BE2C (cell line): ENCODE data around the gene ATF4.

Experiments used
- DNase-seq: peaks from one replicate; pipeline ENCODE4 v3.0.0-alpha.2; 2020
- H3K27me3 ChIP-seq: fragments of 250-450 bp; sonication (Bioruptor Pico); 2 replicates; pipeline ENCODE4 v1.5.1; 2020; ENCODE audit warnings: mild to moderate bottlenecking
- H3K36me3 ChIP-seq: fragments of 250-450 bp; sonication (Bioruptor Pico); 2 replicates; pipeline ENCODE4 v1.5.1; 2020; ENCODE audit warnings: mild to moderate bottlenecking
- H3K4me1 ChIP-seq: fragments of 250-450 bp; sonication (Bioruptor Pico); 2 replicates; pipeline ENCODE4 v1.5.1; 2020
- H3K4me3 ChIP-seq: 2 replicates; pipeline ENCODE4 v1.5.1; 2011; ENCODE audit warnings: low read depth, low read length
- H3K9me3 ChIP-seq: fragments of 250-450 bp; sonication (Bioruptor Pico); 2 replicates; pipeline ENCODE4 v1.5.1; 2020
- TF ChIP-seq, protein P1 (sequence below): IDR thresholded peaks from 2 replicates; pipeline ENCODE4 v1.5.1; 2012; ENCODE audit warnings: mild to moderate bottlenecking, low read depth, low read length

The ATF4 gene

DNA sequence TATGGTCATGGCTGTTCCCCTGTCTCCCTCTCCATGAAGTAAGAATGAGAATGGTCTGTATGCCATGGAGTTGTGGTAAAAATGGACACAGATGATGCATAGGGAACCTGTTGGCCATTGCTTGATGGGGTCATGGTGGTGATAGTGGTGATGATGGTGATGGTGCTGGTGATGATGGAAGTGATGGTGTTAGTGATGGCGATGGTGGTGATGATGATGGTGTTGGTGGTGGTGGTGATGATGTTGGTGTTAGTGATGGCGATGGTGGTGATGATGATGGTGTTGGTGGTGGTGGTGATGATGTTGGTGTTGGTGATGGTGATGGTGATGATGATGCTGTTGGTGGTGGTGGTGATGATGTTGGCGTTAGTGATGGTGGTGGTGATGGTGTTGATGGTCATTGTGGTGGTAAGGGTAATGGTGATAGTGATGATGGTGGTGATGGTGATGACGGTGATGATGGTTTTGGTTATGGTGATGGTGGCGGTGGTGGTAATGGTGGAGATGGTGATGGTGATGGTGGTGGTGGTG lies 45.1 kb downstream of the ATF4 start:
- TF ChIP-seq, protein P1, sequence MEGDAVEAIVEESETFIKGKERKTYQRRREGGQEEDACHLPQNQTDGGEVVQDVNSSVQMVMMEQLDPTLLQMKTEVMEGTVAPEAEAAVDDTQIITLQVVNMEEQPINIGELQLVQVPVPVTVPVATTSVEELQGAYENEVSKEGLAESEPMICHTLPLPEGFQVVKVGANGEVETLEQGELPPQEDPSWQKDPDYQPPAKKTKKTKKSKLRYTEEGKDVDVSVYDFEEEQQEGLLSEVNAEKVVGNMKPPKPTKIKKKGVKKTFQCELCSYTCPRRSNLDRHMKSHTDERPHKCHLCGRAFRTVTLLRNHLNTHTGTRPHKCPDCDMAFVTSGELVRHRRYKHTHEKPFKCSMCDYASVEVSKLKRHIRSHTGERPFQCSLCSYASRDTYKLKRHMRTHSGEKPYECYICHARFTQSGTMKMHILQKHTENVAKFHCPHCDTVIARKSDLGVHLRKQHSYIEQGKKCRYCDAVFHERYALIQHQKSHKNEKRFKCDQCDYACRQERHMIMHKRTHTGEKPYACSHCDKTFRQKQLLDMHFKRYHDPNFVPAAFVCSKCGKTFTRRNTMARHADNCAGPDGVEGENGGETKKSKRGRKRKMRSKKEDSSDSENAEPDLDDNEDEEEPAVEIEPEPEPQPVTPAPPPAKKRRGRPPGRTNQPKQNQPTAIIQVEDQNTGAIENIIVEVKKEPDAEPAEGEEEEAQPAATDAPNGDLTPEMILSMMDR: no peak
- DNase-seq: no peak
- no peak overlapping the region for H3K4me3 ChIP-seq
- no peaks in the 10 kb centered on the region for H3K27me3 ChIP-seq
- no peaks in the 10 kb centered on the region; the same call in 1 of the 2 replicates for H3K9me3 ChIP-seq
- no peaks in the 10 kb centered on the region for H3K4me1 ChIP-seq
- no peaks in the 10 kb centered on the region for H3K36me3 ChIP-seq

DNA sequence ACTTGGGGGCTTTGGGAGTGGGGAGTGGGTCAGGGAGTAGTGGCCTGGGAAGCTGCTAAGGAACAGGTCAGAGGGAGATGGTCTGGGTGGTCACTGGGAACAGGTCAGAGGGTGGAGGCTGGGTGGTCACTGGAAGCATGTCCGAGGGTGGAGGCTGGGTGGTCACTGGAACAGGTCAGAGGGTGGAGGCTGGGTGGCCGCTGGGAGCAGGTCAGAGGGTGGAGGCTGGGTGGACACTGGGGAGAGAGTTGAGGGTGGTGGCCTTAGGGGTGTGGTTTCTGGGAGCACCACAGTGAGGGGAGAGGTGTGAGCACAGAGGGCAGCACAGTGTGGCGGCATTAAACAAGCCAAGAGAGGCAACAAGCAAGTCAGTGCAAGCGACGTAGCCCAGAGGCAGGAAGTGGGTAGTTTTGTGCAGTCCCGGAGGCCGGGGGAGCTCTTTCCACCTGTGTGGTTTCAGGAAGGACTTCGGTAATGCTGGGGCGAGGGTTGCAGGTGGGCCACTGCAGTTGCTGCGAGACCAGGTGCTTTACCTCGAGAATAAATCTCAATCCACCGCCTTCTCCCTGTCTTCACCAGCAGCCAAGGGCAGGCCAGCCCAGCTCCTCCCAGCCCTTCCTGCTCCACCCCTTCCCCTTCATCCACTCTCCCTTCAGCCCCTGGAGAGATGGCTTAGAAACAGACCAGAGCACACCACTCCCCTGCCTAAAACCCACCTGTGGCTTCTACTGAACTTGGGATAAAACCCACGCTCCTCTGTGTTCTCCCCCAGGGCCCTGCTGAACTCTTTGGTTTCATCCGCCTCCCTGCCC lies 47.0 kb downstream of the ATF4 start:
- Histone ChIP-seq H3K36me3 (no peaks in the 10 kb centered on the region), H3K4me1 (no peaks in the 10 kb centered on the region), H3K4me3 (no peak overlapping the region), H3K9me3 (no peaks in the 10 kb centered on the region; the same call in 1 of the 2 replicates), H3K27me3 (no peaks in the 10 kb centered on the region)
- TF ChIP-seq, protein P1: no peak
- DNase-seq: no peak

DNA sequence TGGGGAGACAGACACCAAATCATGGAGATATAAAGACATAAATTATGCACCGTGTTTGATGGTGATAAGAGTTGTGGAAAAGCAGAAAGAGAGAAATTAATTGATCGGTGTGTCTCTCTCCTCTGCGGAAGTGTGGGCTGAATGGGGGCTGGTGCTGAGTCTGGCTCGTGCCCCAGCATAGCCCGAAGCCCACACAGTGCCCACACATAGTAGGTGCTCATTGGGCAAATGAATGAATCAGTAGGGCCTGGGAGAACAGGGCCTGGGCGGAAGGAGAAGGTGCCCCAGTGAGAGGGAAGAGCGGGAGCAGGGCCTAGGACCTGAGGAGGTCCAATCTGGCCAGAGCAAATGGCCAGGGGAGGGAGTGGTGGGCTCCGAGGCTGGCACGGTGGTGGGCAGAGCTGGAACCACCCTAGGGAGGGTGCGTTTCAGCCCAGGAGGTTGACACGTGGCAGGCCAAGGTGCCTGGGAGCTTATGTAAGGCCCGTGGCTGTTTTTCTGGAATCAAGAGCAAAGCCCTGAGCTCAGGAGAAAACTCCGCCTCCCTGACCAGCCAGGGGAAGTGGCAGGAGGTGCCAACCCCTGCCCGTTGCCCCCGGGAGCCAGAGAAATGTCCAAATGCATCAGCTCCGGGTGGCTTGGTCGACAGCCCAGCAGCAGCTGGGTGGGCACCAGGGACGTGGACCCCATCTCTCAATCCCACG lies 48.1 kb downstream of the ATF4 start:
- TF ChIP-seq, protein P1: no peak
- no peak for DNase-seq
- Histone ChIP-seq H3K36me3 (no peaks in the 10 kb centered on the region), H3K4me1 (no peaks in the 10 kb centered on the region), H3K27me3 (no peaks in the 10 kb centered on the region), H3K4me3 (no peak overlapping the region), H3K9me3 (no peaks in the 10 kb centered on the region)

DNA sequence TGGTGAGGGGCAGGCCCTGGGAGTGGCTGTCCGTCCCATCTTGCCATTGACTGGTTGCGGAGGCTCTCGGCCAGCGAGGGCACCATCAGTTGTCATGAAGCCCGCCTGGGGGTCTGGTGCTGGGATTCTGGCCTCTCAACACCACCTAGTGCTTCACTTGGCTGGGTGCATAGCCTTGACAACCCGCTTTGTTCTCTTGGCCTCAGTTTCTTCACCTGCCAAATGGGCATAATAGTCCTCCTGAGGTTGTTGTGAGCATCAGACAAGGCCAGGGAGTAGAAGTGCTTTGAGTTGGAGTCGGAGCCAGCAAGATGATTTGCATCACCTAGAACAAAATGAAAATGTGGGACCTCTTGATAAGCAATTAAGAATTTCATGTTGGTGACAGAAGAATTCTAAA lies 48.7 kb downstream of the ATF4 start:
- H3K4me1 ChIP-seq: no peaks in the 10 kb centered on the region
- no peaks in the 10 kb centered on the region for H3K27me3 ChIP-seq
- H3K36me3 ChIP-seq: no peaks in the 10 kb centered on the region

DNA sequence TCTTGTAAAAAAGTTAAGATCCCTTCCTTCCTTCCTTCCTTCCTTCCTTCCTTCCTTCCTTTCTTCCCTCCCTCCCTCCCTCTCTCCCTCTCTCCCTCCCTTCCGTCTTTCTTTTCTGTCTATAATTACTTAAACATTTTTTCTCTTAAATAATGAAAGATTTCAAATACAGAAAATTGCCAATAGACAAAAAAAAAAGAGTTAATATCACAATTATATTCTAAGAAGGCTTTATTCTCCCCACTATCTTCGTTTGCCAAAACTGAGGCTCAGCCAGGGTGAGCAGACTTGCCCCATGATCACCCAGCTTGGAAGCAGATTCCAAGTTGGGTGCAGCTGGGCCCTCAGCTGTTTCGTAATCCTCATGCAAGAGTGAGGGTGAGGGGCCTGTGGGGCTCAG lies 49.9 kb downstream of the ATF4 start:
- DNase-seq: no peak
- Histone ChIP-seq H3K9me3 (no peaks in the 10 kb centered on the region), H3K36me3 (no peaks in the 10 kb centered on the region), H3K4me3 (no peak overlapping the region), H3K27me3 (no peaks in the 10 kb centered on the region), H3K4me1 (peaks cover 7% of the 10 kb centered on the region; the same call in 1 of the 2 replicates)
- TF ChIP-seq, protein P1: no peak

More for the DNA sequence above, 48.7 kb downstream of the ATF4 start:
- H3K9me3 ChIP-seq: no peaks in the 10 kb centered on the region
- no peak for DNase-seq
- H3K4me3 ChIP-seq: no peak overlapping the region
- TF ChIP-seq, protein P1: no peak
